H9 (cell line): ENCODE results near the gene PARP3. TPM values are rescaled to one million over a fixed set of nuclear protein-coding genes. Genes with fewer than 3 reads are reported as not detected.
"Not testable (repeated sequence)": the region's sequence is repeated elsewhere in the genome, so short reads cannot be mapped to it uniquely, and the experiment has no call there.

Experiments used
- DNase-seq: peaks from one replicate; pipeline ENCODE4 v3.0.0-alpha.2; 2017
- H2AFZ ChIP-seq: one replicate; pipeline ENCODE4 v1.6.1; 2013; ENCODE audit warnings: mild to moderate bottlenecking, low read length, control low read depth, moderate library complexity
- H2AK5ac ChIP-seq: 2 replicates; pipeline ENCODE4 v1.6.1; 2013; ENCODE audit warnings: low read length, control low read depth, mixed read lengths; ENCODE audit not compliant: insufficient read length
- H2BK120ac ChIP-seq: one replicate; pipeline ENCODE4 v1.6.1; 2013; ENCODE audit warnings: low read depth, mild to moderate bottlenecking, low read length, control low read depth, inconsistent platforms; ENCODE audit not compliant: poor library complexity, severe bottlenecking
- H2BK12ac ChIP-seq: 2 replicates; pipeline ENCODE4 v1.6.1; 2013; ENCODE audit warnings: low read length, control low read depth, mixed read lengths, low read depth; ENCODE audit not compliant: insufficient read length
- H2BK15ac ChIP-seq: 2 replicates; pipeline ENCODE4 v1.6.1; 2013; ENCODE audit warnings: low read depth, low read length, control low read depth
- H2BK20ac ChIP-seq: one replicate; pipeline ENCODE4 v1.6.1; 2013; ENCODE audit warnings: low read depth, mild to moderate bottlenecking, low read length, control low read depth, inconsistent platforms; ENCODE audit not compliant: poor library complexity, severe bottlenecking
- H2BK5ac ChIP-seq: 2 replicates; pipeline ENCODE4 v1.6.1; 2013; ENCODE audit warnings: low read length, control low read depth, mixed read lengths; ENCODE audit not compliant: insufficient read length
- H3K14ac ChIP-seq: 2 replicates; pipeline ENCODE4 v1.6.1; 2013; ENCODE audit warnings: low read length, control low read depth; ENCODE audit not compliant: insufficient read depth
- H3K18ac ChIP-seq: 2 replicates; pipeline ENCODE4 v1.6.1; 2013; ENCODE audit warnings: low read depth, mild to moderate bottlenecking, mixed read lengths, low read length, control low read depth; ENCODE audit not compliant: insufficient read length
- H3K23ac ChIP-seq: 2 replicates; pipeline ENCODE4 v1.6.1; 2013; ENCODE audit warnings: low read length, control low read depth, mixed read lengths, low read depth; ENCODE audit not compliant: insufficient read length
- H3K23me2 ChIP-seq: 2 replicates; pipeline ENCODE4 v1.6.1; 2013; ENCODE audit warnings: low read depth, mild to moderate bottlenecking, mixed read lengths, low read length, control low read depth; ENCODE audit not compliant: insufficient read length, poor library complexity, severe bottlenecking
- H3K27ac ChIP-seq: 2 replicates; pipeline ENCODE4 v1.5.1; 2013; ENCODE audit warnings: low read length, control low read depth, mixed read lengths, low read depth; ENCODE audit not compliant: insufficient read length
- H3K27me3 ChIP-seq: 2 replicates; pipeline ENCODE4 v1.6.1; 2013; ENCODE audit warnings: low read length, control low read depth, inconsistent platforms; ENCODE audit not compliant: insufficient read depth
- H3K4ac ChIP-seq: 2 replicates; pipeline ENCODE4 v1.6.1; 2013; ENCODE audit warnings: low read depth, mild to moderate bottlenecking, control low read depth, inconsistent platforms, low read length, moderate library complexity
- H3K4me1 ChIP-seq: 2 replicates; pipeline ENCODE4 v1.6.1; 2013; ENCODE audit warnings: low read length, control low read depth, inconsistent platforms; ENCODE audit not compliant: insufficient read depth
- H3K4me2 ChIP-seq: 2 replicates; pipeline ENCODE4 v1.6.1; 2013; ENCODE audit warnings: low read length, control low read depth, mixed read lengths; ENCODE audit not compliant: insufficient read length, insufficient read depth
- H3K56ac ChIP-seq: 2 replicates; pipeline ENCODE4 v1.6.1; 2013; ENCODE audit warnings: low read depth, mild to moderate bottlenecking, mixed read lengths, low read length, control low read depth; ENCODE audit not compliant: insufficient read length
- H3K79me1 ChIP-seq: 2 replicates; pipeline ENCODE4 v1.6.1; 2013; ENCODE audit warnings: low read depth, mild to moderate bottlenecking, moderate library complexity, low read length, control low read depth, inconsistent platforms; ENCODE audit not compliant: insufficient read depth, poor library complexity, severe bottlenecking
- H3K79me2 ChIP-seq: 2 replicates; pipeline ENCODE4 v1.6.1; 2013; ENCODE audit warnings: low read length, control low read depth, inconsistent platforms; ENCODE audit not compliant: insufficient read depth
- H3K9ac ChIP-seq: 2 replicates; pipeline ENCODE4 v1.6.1; 2013; ENCODE audit warnings: low read length, control low read depth, mixed read lengths; ENCODE audit not compliant: insufficient read length; ENCODE audit errors: extremely low read depth
- H3K9me3 ChIP-seq: one replicate; pipeline ENCODE4 v1.6.1; 2013; ENCODE audit warnings: low read depth, low read length, inconsistent platforms; ENCODE audit not compliant: control insufficient read depth
- H3T11ph ChIP-seq: one replicate; pipeline ENCODE4 v1.6.1; 2013; ENCODE audit warnings: mild to moderate bottlenecking, low read length, control low read depth, inconsistent platforms
- H4K20me1 ChIP-seq: one replicate; pipeline ENCODE4 v1.6.1; 2013; ENCODE audit not compliant: control insufficient read depth, insufficient read length, insufficient read depth
- H4K5ac ChIP-seq: 2 replicates; pipeline ENCODE4 v1.6.1; 2013; ENCODE audit warnings: low read depth, mild to moderate bottlenecking, mixed read lengths, low read length, control low read depth; ENCODE audit not compliant: insufficient read length
- H4K8ac ChIP-seq: replicated peaks from 2 replicates; pipeline ENCODE4 v1.6.1; 2013; ENCODE audit warnings: low read length, control low read depth, mixed read lengths, low read depth; ENCODE audit not compliant: insufficient read length
- H4K91ac ChIP-seq: 2 replicates; pipeline ENCODE4 v1.6.1; 2013; ENCODE audit warnings: low read depth, mild to moderate bottlenecking, moderate library complexity, mixed read lengths, low read length, control low read depth; ENCODE audit not compliant: insufficient read length
- H3K27ac Mint-ChIP-seq, 3 experiments: 2 replicates in 2 of 3; 3 replicates in 1 of 3; pipeline ENCODE4 v1.8.0; 2020 to 2021; ENCODE audit warnings: mixed read lengths in 3 of 3, mild to moderate bottlenecking in 1 of 3, moderate library complexity in 1 of 3
- H3K27me3 Mint-ChIP-seq: 2 replicates; pipeline ENCODE4 v1.8.0; 2021; ENCODE audit warnings: low read depth, mild to moderate bottlenecking, moderate library complexity, mixed read lengths
- H3K36me3 Mint-ChIP-seq, 3 experiments: 2 replicates in 2 of 3; 3 replicates in 1 of 3; pipeline ENCODE4 v1.8.0; 2020 to 2021; ENCODE audit warnings: low read depth in 3 of 3, mixed read lengths in 3 of 3; ENCODE audit not compliant: insufficient read depth in 1 of 3
- H3K4me1 Mint-ChIP-seq, 2 experiments: 2 replicates each; pipeline ENCODE4 v1.8.0; 2020; ENCODE audit warnings: mixed read lengths in 2 of 2
- H3K4me3 Mint-ChIP-seq, 2 experiments: 2 replicates in 1 of 2; 3 replicates in 1 of 2; pipeline ENCODE4 v1.8.0; 2020 to 2021; ENCODE audit warnings: mild to moderate bottlenecking in 2 of 2, mixed read lengths in 2 of 2, moderate library complexity in 1 of 2
- H3K9me3 Mint-ChIP-seq, 2 experiments: 2 replicates in 1 of 2; 3 replicates in 1 of 2; pipeline ENCODE4 v1.8.0; 2020; ENCODE audit warnings: mild to moderate bottlenecking in 2 of 2, mixed read lengths in 2 of 2, moderate library complexity in 1 of 2
- CTCF ChIP-seq: fragments of 200-600 bp; sonication (generic); conservative IDR thresholded peaks from 3 replicates; pipeline ENCODE4 v1.8.0; 2021; ENCODE audit warnings: antibody characterized with exemption, mild to moderate bottlenecking
- WGBS: extraction: QIAGEN DNeasy Blood & Tissue Kit; methylation state at CpG from one replicate; pipeline ENCODE4 v1.1.7; 2013; ENCODE audit warnings: missing lambda C conversion rate, low lambda C conversion rate, mixed read lengths; ENCODE audit not compliant: insufficient read length; ENCODE audit errors: extremely low coverage; 5-methylcytosine and 5-hydroxymethylcytosine counted together
- total RNA-seq: library from RNA; stranded (reverse); gene quantifications from 2 replicates; pipeline ENCODE4 v1.2.1, GENCODE V29; 2021

The PARP3 gene
- total RNA-seq, 1 experiment from 2014 or later: 1.3 TPM

- WGBS: no CpG with 5 or more reads among the region's 15 CpGs
Observed at GRCh38 chr3:51988286-51989146, 46.4 kb downstream of the PARP3 start.

GRCh38 chr3:51990501-51990971 is 48.4 kb downstream of the PARP3 start:
- H2BK15ac ChIP-seq, H3K56ac ChIP-seq, H3K23ac ChIP-seq, H2BK20ac ChIP-seq, H3K4me2 ChIP-seq, H3K9me3 Mint-ChIP-seq, H4K5ac ChIP-seq, H2BK5ac ChIP-seq, H2BK12ac ChIP-seq, H3K14ac ChIP-seq, H3K4me1 ChIP-seq, H3K4me3 Mint-ChIP-seq, H3K79me1 ChIP-seq, H3K9ac ChIP-seq, H3K27me3 Mint-ChIP-seq, DNase-seq, H2AK5ac ChIP-seq, H4K8ac ChIP-seq, H3K18ac ChIP-seq, H4K91ac ChIP-seq, H2BK120ac ChIP-seq, H2AFZ ChIP-seq, H3K27ac ChIP-seq, H4K20me1 ChIP-seq, H3K4ac ChIP-seq, H3K27me3 ChIP-seq, H3K9me3 ChIP-seq, H3T11ph ChIP-seq: not testable (repeated sequence)
- H3K23me2 ChIP-seq: peaks cover 11% of the 10 kb centered on the region
- Mint-ChIP-seq H3K4me1 (peaks cover 22 to 33% of the 10 kb centered on the region in 2 experiments), H3K36me3 (peaks cover 39 to 47% (median 43%) of the 10 kb centered on the region in 3 experiments), H3K27ac (peak overlapping the region in 1 of 3 experiments; percentile 79; a peak in 2 of 7 replicates)
- WGBS: no CpG with 5 or more reads among the region's 38 CpGs
- peaks cover 10% of the 10 kb centered on the region; the same call in 1 of the 2 replicates for H3K79me2 ChIP-seq

More at GRCh38 chr3:51988286-51989146, 46.4 kb downstream of the PARP3 start:
- H3K4me2 ChIP-seq: no peak overlapping the region
- no peak overlapping the region for H4K91ac ChIP-seq
- H3K14ac ChIP-seq: no peak overlapping the region
- H2BK12ac ChIP-seq: no peak overlapping the region
- no peaks in the 10 kb centered on the region for H3K79me2 ChIP-seq
- no peak overlapping the region for H3K23ac ChIP-seq
- H4K8ac ChIP-seq: no peak overlapping the region
- H3K4ac ChIP-seq: no peak overlapping the region
- H3T11ph ChIP-seq: no peak overlapping the region
- H3K23me2 ChIP-seq: no peaks in the 10 kb centered on the region
- no peak overlapping the region for H3K9ac ChIP-seq
- no peak overlapping the region for H3K27ac ChIP-seq
- Mint-ChIP-seq H3K4me3 (no peak overlapping the region; a peak in 1 of 5 replicates), H3K27ac (peak overlapping the region; percentile 44 to 86 (median 50); a peak in 4 of 7 replicates), H3K9me3 (no peaks in the 10 kb centered on the region), H3K4me1 (peaks cover 17 to 28% of the 10 kb centered on the region in 2 experiments), H3K36me3 (peaks cover 19 to 26% (median 23%) of the 10 kb centered on the region in 3 experiments), H3K27me3 (peaks cover 1% of the 10 kb centered on the region; the same call in 1 of the 2 replicates)
- H2BK15ac ChIP-seq: no peak overlapping the region; the same call in 1 of the 2 replicates
- no peak overlapping the region for H3K18ac ChIP-seq
- no peaks in the 10 kb centered on the region for H3K79me1 ChIP-seq
- H3K27me3 ChIP-seq: no peaks in the 10 kb centered on the region
- DNase-seq: no peak
- no peak overlapping the region for H4K5ac ChIP-seq
- H2AFZ ChIP-seq: no peak overlapping the region
- TF ChIP-seq CTCF: no peak
- H2AK5ac ChIP-seq: no peak overlapping the region
- no peaks in the 10 kb centered on the region for H3K9me3 ChIP-seq
- peaks cover 3% of the 10 kb centered on the region for H4K20me1 ChIP-seq
- peaks cover 3% of the 10 kb centered on the region; the same call in 1 of the 2 replicates for H3K4me1 ChIP-seq
- no peak overlapping the region for H2BK20ac ChIP-seq
- no peak overlapping the region for H3K56ac ChIP-seq
- no peak overlapping the region for H2BK120ac ChIP-seq
- no peak overlapping the region for H2BK5ac ChIP-seq
